Keratinocyte (primary cell): Measurements from ENCODE around the gene CFAP20DC.

Experiments
- CTCF ChIP-seq, 3 experiments: IDR thresholded peaks in 1 of 3; conservative IDR thresholded peaks in 1 of 3; optimal IDR thresholded peaks in 1 of 3; 2 replicates in 2 of 3; 3 replicates in 1 of 3; pipeline versions ENCODE3 to v1.5.1; 2011; ENCODE audit warnings: low read length in 3 of 3, mild to moderate bottlenecking in 3 of 3, moderate library complexity in 2 of 3, control low read depth in 1 of 3, inconsistent platforms in 1 of 3; ENCODE audit not compliant: insufficient read depth in 2 of 3; ENCODE audit errors: extremely low read depth in 1 of 3
- EZH2 ChIP-seq: IDR thresholded peaks from one replicate; pipeline ENCODE4 v1.6.1; 2012; ENCODE audit warnings: inconsistent platforms, mild to moderate bottlenecking, low read length, moderate library complexity

GRCh38 chr3:59079962-59080361 is 30.1 kb upstream of the CFAP20DC start:
- TF ChIP-seq EZH2: no peak
- no peak for TF ChIP-seq CTCF (optimal IDR thresholded peaks at IDR 0.05 in 1 of 3, IDR thresholded peaks at IDR 0.05 in 1 of 3, conservative IDR thresholded peaks at IDR 0.05 in 1 of 3; ENCODE audit: extremely low read depth in 1 of 3, insufficient read depth in 2 of 3, low read length in 3 of 3)
